ENCODE measurements around the gene SIRPB2.

DNA sequence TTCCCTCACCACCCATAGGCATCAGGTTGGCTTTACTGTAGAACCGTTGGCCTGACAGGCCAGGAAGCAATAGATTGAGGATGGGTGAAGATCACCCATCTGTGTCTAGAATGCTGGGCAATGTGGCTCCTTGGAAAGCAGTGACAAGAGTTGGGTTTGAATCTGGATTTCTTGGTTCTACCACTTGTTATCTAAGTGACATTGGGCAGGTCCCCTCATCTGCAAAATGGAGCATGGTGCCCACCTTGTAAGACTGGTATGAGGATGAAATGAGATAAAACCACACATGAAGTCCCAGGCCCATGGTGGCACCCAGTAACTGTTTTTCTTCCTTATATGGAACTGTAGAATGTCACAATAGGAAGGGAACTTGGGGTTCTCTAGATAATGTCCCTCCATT lies 22.6 kb upstream of the SIRPB2 start:
- no peak for TF ChIP-seq YY1 (IDR thresholded peaks at IDR 0.05; ENCODE audit: insufficient read depth, insufficient read length)
- no peak for TF ChIP-seq ZNF274 (IDR thresholded peaks at IDR 0.05; ENCODE audit: low read depth, low read length)

Measured in NT2/D1 (cell line).